Smooth muscle cell (in vitro differentiated cells): ENCODE data around the gene ADAM12. TPM values are rescaled to one million over a fixed set of nuclear protein-coding genes. Genes with fewer than 3 reads are reported as not detected.
A peak's percentile ranks its signal among the peaks of the same experiment; 100 is the strongest.
"Not testable (repeated sequence)": the region's sequence is repeated elsewhere in the genome, so short reads cannot be mapped to it uniquely, and the experiment has no call there.

Source experiments
- DNase-seq: peaks from one replicate; lab custom pipeline; 2025; ENCODE audit not compliant: unreplicated experiment; lab: John Stamatoyannopoulos, UW
- H2AFZ ChIP-seq: fragments of 200-600 bp; sonication (generic); 2 replicates; pipeline ENCODE4 v1.6.0; 2016; ENCODE audit warnings: antibody characterized with exemption, low read depth, mild to moderate bottlenecking
- H3F3A ChIP-seq: fragments of 200-600 bp; sonication (generic); 2 replicates; pipeline ENCODE4 v1.6.0; 2017; ENCODE audit warnings: antibody characterized with exemption, low read depth
- H3K27ac ChIP-seq: fragments of 200-600 bp; sonication (generic); 2 replicates; pipeline ENCODE4 v1.5.1; 2016; ENCODE audit warnings: low read depth, mild to moderate bottlenecking
- H3K27me3 ChIP-seq: fragments of 200-600 bp; sonication (generic); 2 replicates; pipeline ENCODE4 v1.6.1; 2016; ENCODE audit warnings: low read depth, mild to moderate bottlenecking
- H3K36me3 ChIP-seq: fragments of 200-600 bp; sonication (generic); 2 replicates; pipeline ENCODE4 v1.5.1; 2016; ENCODE audit warnings: low read depth
- H3K4me1 ChIP-seq: fragments of 200-600 bp; sonication (generic); 2 replicates; pipeline ENCODE4 v1.5.1; 2016; ENCODE audit warnings: low read depth
- H3K4me2 ChIP-seq: fragments of 200-600 bp; sonication (generic); 2 replicates; pipeline ENCODE4 v1.6.0; 2016; ENCODE audit warnings: mild to moderate bottlenecking
- H3K4me3 ChIP-seq: fragments of 200-600 bp; sonication (generic); 2 replicates; pipeline ENCODE4 v1.5.1; 2016; ENCODE audit warnings: mild to moderate bottlenecking
- H3K79me2 ChIP-seq: fragments of 200-600 bp; sonication (generic); 2 replicates; pipeline ENCODE4 v1.6.0; 2016; ENCODE audit warnings: low read depth, mild to moderate bottlenecking
- H3K9ac ChIP-seq: fragments of 200-600 bp; sonication (generic); 2 replicates; pipeline ENCODE4 v1.6.0; 2016; ENCODE audit warnings: low read depth
- H3K9me3 ChIP-seq: fragments of 200-600 bp; sonication (generic); replicated peaks from 2 replicates; pipeline ENCODE4 v1.5.1; 2016; ENCODE audit warnings: low read depth
- H4K20me1 ChIP-seq: fragments of 200-600 bp; sonication (generic); 2 replicates; pipeline ENCODE4 v1.6.0; 2016; ENCODE audit warnings: low read depth
- CTCF ChIP-seq: fragments of 200-600 bp; sonication (generic); IDR thresholded peaks from 2 replicates; pipeline ENCODE4 v1.5.1; 2017; ENCODE audit warnings: borderline replicate concordance, mild to moderate bottlenecking, antibody characterized with exemption; ENCODE audit not compliant: insufficient read depth, poor library complexity, severe bottlenecking
- WGBS: methylation state at CpG from one replicate; pipeline ENCODE4 v1.1.7; 2016; ENCODE audit warnings: low lambda C conversion rate; 5-methylcytosine and 5-hydroxymethylcytosine counted together
- polyA plus RNA-seq: library from polyadenylated mRNA; unstranded; fragments of >200 nt; fragmentation: Nextera tagmentation; extraction: Ambion mirVana; gene quantifications from 2 replicates; pipeline ENCODE4 v1.2.1, GENCODE V29; 2016
- total RNA-seq: library from RNA; depleted of rRNA; stranded (reverse); fragments of >200 nt; gene quantifications from 2 replicates; pipeline ENCODE4 v1.2.3, GENCODE V29; 2014

The ADAM12 gene
- total and polyA plus RNA-seq, 2 experiments from 2014 or later, result 40.0 to 54.3 TPM

GRCh38 chr10:126380352-126381076 lies 7.8 kb downstream of the ADAM12 start:
- H3K36me3 ChIP-seq, result no peaks in the 10 kb centered on the region
- no peaks in the 10 kb centered on the region for H3K4me1 ChIP-seq
- no peak overlapping the region for H3K27ac ChIP-seq
- 88% methylated on average over 7 of the region's 7 CpGs for WGBS
- DNase-seq, result no peak
- H3K4me2 ChIP-seq, result no peak overlapping the region
- no peak for TF ChIP-seq CTCF
- H3K9ac ChIP-seq, result no peak overlapping the region
- H3K9me3 ChIP-seq, result no peaks in the 10 kb centered on the region
- H4K20me1 ChIP-seq, result no peaks in the 10 kb centered on the region
- peaks cover 7% of the 10 kb centered on the region for H3F3A ChIP-seq
- peaks cover 98% of the 10 kb centered on the region for H3K79me2 ChIP-seq
- H3K4me3 ChIP-seq, result no peak overlapping the region
- no peak overlapping the region for H2AFZ ChIP-seq
- no peaks in the 10 kb centered on the region for H3K27me3 ChIP-seq

DNA sequence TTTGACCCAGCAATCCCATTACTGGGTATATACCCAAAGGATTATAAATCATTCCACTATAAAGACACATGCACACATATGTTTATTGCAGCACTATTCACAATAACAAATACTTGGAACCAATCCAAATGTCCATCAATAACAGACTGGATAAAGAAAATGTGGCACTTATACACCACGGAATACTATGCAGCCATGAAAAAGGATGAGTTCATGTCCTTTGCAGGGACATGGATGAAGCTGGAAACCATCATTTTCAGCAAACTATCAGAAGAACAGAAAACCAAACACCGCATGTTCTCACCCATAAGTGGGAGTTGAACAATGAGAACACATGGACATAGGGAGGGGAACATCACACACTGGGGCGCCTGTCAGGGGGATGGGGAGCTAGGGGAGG lies 9.1 kb downstream of the ADAM12 start:
- not testable (repeated sequence) for H3K27ac ChIP-seq, H3F3A ChIP-seq, H3K36me3 ChIP-seq, DNase-seq, H4K20me1 ChIP-seq, H3K27me3 ChIP-seq, H3K9ac ChIP-seq, H3K4me3 ChIP-seq, H3K4me2 ChIP-seq, H2AFZ ChIP-seq, H3K4me1 ChIP-seq, H3K9me3 ChIP-seq
- WGBS, result 92% methylated on average over 3 of the region's 3 CpGs
- H3K79me2 ChIP-seq, result peaks cover 99% of the 10 kb centered on the region

DNA sequence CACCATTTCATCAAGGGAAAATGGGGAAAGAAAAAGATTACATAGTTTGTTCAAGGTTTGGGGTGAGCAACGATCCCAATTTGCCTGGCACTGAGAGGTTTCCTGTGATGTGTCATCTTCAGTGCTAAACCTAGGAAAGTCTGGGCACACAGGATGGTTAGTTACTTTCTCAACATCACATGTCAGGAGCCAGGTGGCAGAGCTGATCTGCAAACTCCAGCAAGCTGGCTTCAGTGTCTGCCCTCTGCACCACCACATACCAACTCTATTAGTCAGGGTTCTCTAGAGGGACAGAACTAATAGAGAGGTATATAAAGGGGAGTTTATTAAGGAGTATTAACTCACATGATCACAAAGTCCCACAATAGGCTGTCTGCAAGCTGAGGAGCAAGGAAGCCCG lies 11.3 kb downstream of the ADAM12 start:
- H3K27me3 ChIP-seq, result no peaks in the 10 kb centered on the region
- DNase-seq, result no peak

GRCh38 chr10:126375926-126376554 lies 12.2 kb downstream of the ADAM12 start:
- no peaks in the 10 kb centered on the region for H3K36me3 ChIP-seq
- no peak for TF ChIP-seq CTCF
- H4K20me1 ChIP-seq, result no peaks in the 10 kb centered on the region
- H3K4me1 ChIP-seq, result no peaks in the 10 kb centered on the region
- no peak overlapping the region for H2AFZ ChIP-seq
- peaks cover 84% of the 10 kb centered on the region for H3K79me2 ChIP-seq
- peak overlapping the region; percentile 32 for H3K27ac ChIP-seq
- H3K9ac ChIP-seq, result no peak overlapping the region
- H3K9me3 ChIP-seq, result peaks cover 5% of the 10 kb centered on the region
- no peak overlapping the region for H3K4me3 ChIP-seq
- no peak for DNase-seq
- no peak overlapping the region for H3K4me2 ChIP-seq
- WGBS, result 86% methylated on average over 1 of the region's 1 CpG
- H3F3A ChIP-seq, result peaks cover 9% of the 10 kb centered on the region
- no peaks in the 10 kb centered on the region for H3K27me3 ChIP-seq

More for the DNA sequence above, 11.3 kb downstream of the ADAM12 start:
- Histone ChIP-seq H2AFZ (no peak overlapping the region), H3K4me3 (no peak overlapping the region), H3K36me3 (no peaks in the 10 kb centered on the region), H3K4me1 (no peaks in the 10 kb centered on the region), H3K9ac (no peak overlapping the region), H3F3A (peaks cover 9% of the 10 kb centered on the region), H3K27ac (peak overlapping the region; percentile 32), H3K4me2 (no peak overlapping the region), H3K79me2 (peaks cover 86% of the 10 kb centered on the region), H4K20me1 (no peaks in the 10 kb centered on the region), H3K9me3 (peaks cover 5% of the 10 kb centered on the region)
- 81% methylated on average over 2 of the region's 2 CpGs for WGBS
- no peak for TF ChIP-seq CTCF
